Natural killer cell (primary cell): Measurements from ENCODE around the gene PLEKHA7. TPM values are rescaled to one million over a fixed set of nuclear protein-coding genes. Genes with fewer than 3 reads are reported as not detected.

Experiments used
- ATAC-seq, 3 donors: fragments of 150-1000 bp in 2 of 3; fragments of 200-7000 bp in 1 of 3; cut with Tn5 transposase; 1 replicate in 1 of 3; 2 replicates in 2 of 3; pipeline ENCODE4 v1.10.0; 2021; ENCODE audit warnings: mild to moderate bottlenecking in 2 of 3, moderate library complexity in 2 of 3
- DNase-seq, 2 donors: peaks; one replicate each; pipeline versions ENCODE4 v3.0.0 to v3.0.0-alpha.2; 2013 to 2021; ENCODE audit warnings: mixed read lengths in 1 of 2
- H3K27ac ChIP-seq: one replicate; pipeline ENCODE4 v1.5.1; 2013; ENCODE audit warnings: mild to moderate bottlenecking, low read length
- H3K27me3 ChIP-seq: one replicate; pipeline ENCODE4 v1.6.1; 2013; ENCODE audit warnings: low read length; ENCODE audit not compliant: control insufficient read depth, insufficient read depth
- H3K36me3 ChIP-seq: one replicate; pipeline ENCODE4 v1.6.1; 2013; ENCODE audit warnings: low read length; ENCODE audit not compliant: control insufficient read depth, insufficient read depth
- H3K4me1 ChIP-seq: one replicate; pipeline ENCODE4 v1.6.1; 2013; ENCODE audit warnings: low read length; ENCODE audit not compliant: control insufficient read depth, insufficient read depth
- H3K4me3 ChIP-seq: one replicate; pipeline ENCODE4 v1.5.1; 2013; ENCODE audit warnings: low read length
- H3K9me3 ChIP-seq: one replicate; pipeline ENCODE4 v1.6.1; 2013; ENCODE audit warnings: low read length; ENCODE audit not compliant: control insufficient read depth, insufficient read depth
- H3K27ac Mint-ChIP-seq, 2 donors: one replicate each; pipeline ENCODE4 v1.8.0; 2022; ENCODE audit warnings: mild to moderate bottlenecking in 2 of 2, mixed read lengths in 2 of 2, moderate library complexity in 1 of 2
- H3K27me3 Mint-ChIP-seq, 2 donors: one replicate each; pipeline ENCODE4 v1.8.0; 2022; ENCODE audit warnings: low read depth in 2 of 2, mixed read lengths in 2 of 2
- H3K36me3 Mint-ChIP-seq: one replicate; pipeline ENCODE4 v1.8.0; 2022; ENCODE audit warnings: mixed read lengths
- H3K4me1 Mint-ChIP-seq, 2 donors: one replicate each; pipeline ENCODE4 v1.8.0; 2022; ENCODE audit warnings: mixed read lengths in 2 of 2
- H3K4me3 Mint-ChIP-seq: one replicate; pipeline ENCODE4 v1.8.0; 2022; ENCODE audit warnings: mild to moderate bottlenecking, moderate library complexity, mixed read lengths
- H3K9me3 Mint-ChIP-seq, 2 donors: one replicate each; pipeline ENCODE4 v1.8.0; 2022; ENCODE audit warnings: mixed read lengths in 2 of 2
- CTCF ChIP-seq: fragments of 200-600 bp; IDR thresholded peaks from one replicate; pipeline ENCODE4 v1.8.0; 2022; ENCODE audit warnings: antibody characterized with exemption
- WGBS: methylation state at CpG from one replicate; pipeline ENCODE4 v1.1.7; 2013; ENCODE audit warnings: missing lambda C conversion rate; ENCODE audit not compliant: insufficient coverage; 5-methylcytosine and 5-hydroxymethylcytosine counted together
- intact Hi-C: fragments of 100-400 bp; cut with micrococcal nuclease; formaldehyde crosslinking; loops from one replicate; pipeline ENCODE4 v1.14.2; 2022
- total RNA-seq, 4 donors: library from RNA; stranded (reverse); fragments of 120-200 nt in 1 of 4; gene quantifications; one replicate each; pipeline versions ENCODE4 v1.2.3 to v1.2.4, GENCODE V29; 2013 to 2022

The PLEKHA7 gene
- total RNA-seq, 3 donors from 2014 or later (not counting 1 experiment from before 2014, with no cell fraction given): 1.00 to 2.5 (median 1.3) TPM

- H3K36me3 ChIP-seq: no peaks in the 10 kb centered on the region
- no peak overlapping the region for H3K4me3 ChIP-seq
- DNase-seq (no peak), ATAC-seq (no peak)
- Mint-ChIP-seq H3K36me3 (no peaks in the 10 kb centered on the region), H3K27ac (no peak overlapping the region), H3K4me3 (no peak overlapping the region), H3K4me1 (no peaks in the 10 kb centered on the region), H3K27me3 (peaks cover 0 to 6% of the 10 kb centered on the region in 2 donors), H3K9me3 (no peaks in the 10 kb centered on the region)
- intact Hi-C loops: no loop called here
- 93% methylated on average over 6 of the region's 6 CpGs for WGBS
- no peaks in the 10 kb centered on the region for H3K4me1 ChIP-seq
- H3K27me3 ChIP-seq: no peaks in the 10 kb centered on the region
- no peaks in the 10 kb centered on the region for H3K9me3 ChIP-seq
- no peak for TF ChIP-seq CTCF
- H3K27ac ChIP-seq: no peak overlapping the region
Observed at GRCh38 chr11:16859651-16860050, 154.6 kb downstream of the PLEKHA7 start.

- Histone ChIP-seq H3K36me3 (no peaks in the 10 kb centered on the region), H3K27ac (no peak overlapping the region), H3K9me3 (no peaks in the 10 kb centered on the region), H3K4me1 (no peaks in the 10 kb centered on the region), H3K4me3 (no peak overlapping the region), H3K27me3 (no peaks in the 10 kb centered on the region)
- Mint-ChIP-seq H3K27me3 (no peaks in the 10 kb centered on the region), H3K4me1 (no peaks in the 10 kb centered on the region), H3K36me3 (no peaks in the 10 kb centered on the region), H3K27ac (no peak overlapping the region), H3K4me3 (no peak overlapping the region), H3K9me3 (no peaks in the 10 kb centered on the region)
- ATAC-seq (no peak), DNase-seq (no peak)
- 78% methylated on average over 4 of the region's 4 CpGs for WGBS
- no peak for TF ChIP-seq CTCF
- intact Hi-C loops: no loop called here
Observed at GRCh38 chr11:16857186-16857585, 157.0 kb downstream of the PLEKHA7 start.

- Histone ChIP-seq H3K27me3 (no peaks in the 10 kb centered on the region), H3K4me1 (no peaks in the 10 kb centered on the region), H3K4me3 (no peak overlapping the region), H3K27ac (no peak overlapping the region), H3K9me3 (no peaks in the 10 kb centered on the region), H3K36me3 (no peaks in the 10 kb centered on the region)
- ATAC-seq: no peak
- Mint-ChIP-seq H3K36me3 (no peaks in the 10 kb centered on the region), H3K27me3 (no peaks in the 10 kb centered on the region), H3K4me1 (no peaks in the 10 kb centered on the region), H3K27ac (no peak overlapping the region), H3K4me3 (no peak overlapping the region), H3K9me3 (no peaks in the 10 kb centered on the region)
- TF ChIP-seq CTCF: no peak
- no peak for DNase-seq
- intact Hi-C loops: no loop called here
- 88% methylated on average over 3 of the region's 3 CpGs for WGBS
Observed at GRCh38 chr11:16856022-16856471, 158.2 kb downstream of the PLEKHA7 start.

GRCh38 chr11:16854979-16855378 lies 159.2 kb downstream of the PLEKHA7 start:
- no peak for ATAC-seq
- H3K4me3 ChIP-seq: no peak overlapping the region

More at GRCh38 chr11:16854979-16855378, 159.2 kb downstream of the PLEKHA7 start:
- H3K4me1 Mint-ChIP-seq: no peaks in the 10 kb centered on the region
- no peak for DNase-seq
- H3K36me3 Mint-ChIP-seq: no peaks in the 10 kb centered on the region
- TF ChIP-seq CTCF: no peak
- no peak overlapping the region for H3K4me3 Mint-ChIP-seq
- Histone ChIP-seq H3K9me3 (no peaks in the 10 kb centered on the region), H3K27ac (no peak overlapping the region), H3K27me3 (no peaks in the 10 kb centered on the region), H3K4me1 (no peaks in the 10 kb centered on the region), H3K36me3 (no peaks in the 10 kb centered on the region)
- no peak overlapping the region for H3K27ac Mint-ChIP-seq
- intact Hi-C loops: no loop called here
- H3K9me3 Mint-ChIP-seq: no peaks in the 10 kb centered on the region
- no peaks in the 10 kb centered on the region for H3K27me3 Mint-ChIP-seq
- 81% methylated on average over 4 of the region's 4 CpGs for WGBS
